Measurements from ENCODE around the gene CDC20B. TPM values are rescaled to one million over a fixed set of nuclear protein-coding genes. Genes with fewer than 3 reads are reported as not detected.
A peak's percentile ranks its signal among the peaks of the same experiment; 100 is the strongest.

CDC20B gene
- polyA plus RNA-seq, 1 donor from 2014 or later: not detected

DNA sequence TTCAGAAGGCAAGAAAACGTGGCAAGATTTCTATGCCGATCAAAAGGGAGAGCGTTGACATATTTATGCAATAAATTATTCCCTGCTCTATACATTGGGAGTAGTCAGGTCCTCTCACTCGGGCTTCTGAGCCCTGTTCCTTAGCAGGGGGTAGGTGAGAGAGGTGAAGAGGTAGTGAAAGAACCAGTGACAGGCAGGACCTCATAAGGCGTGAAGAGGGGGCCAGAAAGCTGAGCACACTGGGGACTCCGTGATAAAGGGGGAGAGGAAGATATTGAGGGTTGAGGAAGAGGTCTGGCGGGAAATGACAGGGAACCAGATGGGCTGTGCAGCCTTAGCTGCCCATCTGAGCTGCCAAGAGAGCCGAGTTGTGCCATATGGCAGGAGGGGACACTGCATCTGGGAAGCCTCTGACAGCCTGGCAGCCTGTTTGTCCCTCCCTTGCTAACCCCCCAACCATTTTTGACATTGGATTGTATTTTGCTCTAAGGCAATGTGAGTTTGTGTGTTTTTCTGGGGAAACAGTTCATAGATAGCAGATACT, 782 bp upstream of the CDC20B start:
- peak overlapping the region; percentile 93 for H3K4me2 ChIP-seq (ENCODE audit: low read length)
- no peaks in the 10 kb centered on the region for H3K9me3 ChIP-seq (ENCODE audit: low read length)
- no peak overlapping the region for H3K27ac ChIP-seq (ENCODE audit: low read length)
- no peak for TF ChIP-seq CTCF (IDR thresholded peaks at IDR 0.05; ENCODE audit: poor library complexity, severe bottlenecking)
- no peak for TF ChIP-seq TAF1 (IDR thresholded peaks at IDR 0.05; ENCODE audit: low read depth)
- TF ChIP-seq MXI1 (conservative IDR thresholded peaks at IDR 0.05; ENCODE audit: poor library complexity, severe bottlenecking): no peak
- no peak for TF ChIP-seq POLR2AphosphoS5 (IDR thresholded peaks at IDR 0.05)
- no peaks in the 10 kb centered on the region for H3K9me2 ChIP-seq (ENCODE audit: insufficient read depth, low read length)
- H3K4me3 ChIP-seq (ENCODE audit: low read length): peak overlapping the region; percentile 78
- H3F3A ChIP-seq (ENCODE audit: insufficient read depth, low read length, poor library complexity, severe bottlenecking): no peaks in the 10 kb centered on the region
- no peaks in the 10 kb centered on the region for H3K36me3 ChIP-seq (ENCODE audit: insufficient read depth, low read length)
- H4K20me1 ChIP-seq (ENCODE audit: insufficient read depth): no peaks in the 10 kb centered on the region
- H3K9ac ChIP-seq (ENCODE audit: low read length): peak overlapping the region; percentile 52
- no peak overlapping the region for H2AFZ ChIP-seq (ENCODE audit: low read depth, low read length)
- H3K79me2 ChIP-seq (replicated peaks; ENCODE audit: insufficient read depth, low read length): no peaks in the 10 kb centered on the region
- H3K27me3 ChIP-seq (ENCODE audit: insufficient read depth, low read depth, low read length): peaks cover 61% of the 10 kb centered on the region

DNA sequence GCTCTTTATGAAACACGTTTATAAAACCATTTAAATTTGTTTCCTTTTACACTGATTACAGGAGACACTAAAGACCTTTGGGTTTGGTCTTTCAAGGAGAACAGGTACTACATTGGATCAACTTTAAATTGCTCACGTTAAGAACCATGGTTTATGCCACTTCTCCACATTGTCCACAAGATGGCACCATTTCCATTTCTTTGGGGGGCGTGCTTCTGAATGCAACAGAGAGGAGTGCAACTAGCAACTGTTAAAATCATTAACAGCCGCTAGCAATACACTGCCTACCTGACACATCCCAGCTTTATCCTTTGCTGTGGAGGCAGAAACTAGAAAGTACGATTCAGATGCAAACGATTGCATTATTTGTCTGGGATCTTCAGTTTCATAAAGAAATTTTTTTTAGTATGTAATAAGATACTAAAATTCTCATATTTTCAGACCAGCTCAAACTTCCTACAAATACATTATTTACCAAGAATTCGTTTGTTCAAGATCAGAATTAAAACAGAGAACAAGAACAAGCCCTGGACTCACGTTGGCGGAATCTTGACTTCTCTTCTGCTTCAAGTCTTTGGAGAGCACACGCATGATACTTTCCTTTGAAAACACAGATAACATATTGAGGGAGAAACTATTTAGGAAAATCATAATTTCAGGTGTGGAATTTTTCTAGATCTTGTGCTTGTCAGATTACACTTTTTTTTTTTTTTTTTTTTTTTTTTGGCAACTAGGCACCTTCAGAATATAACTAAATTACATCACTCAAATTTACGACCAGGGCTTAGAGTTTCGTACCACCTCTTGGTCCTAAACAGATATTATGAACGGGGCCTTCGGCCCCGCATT, 702 bp downstream of the CDC20B start:
- Histone ChIP-seq H3K9me2 (ENCODE audit: insufficient read depth, low read length) (no peaks in the 10 kb centered on the region), H4K20me1 (ENCODE audit: insufficient read depth) (no peaks in the 10 kb centered on the region), H3K4me2 (ENCODE audit: low read length) (peak overlapping the region; percentile 85), H3K27me3 (ENCODE audit: insufficient read depth, low read depth, low read length) (peaks cover 48% of the 10 kb centered on the region), H3K9me3 (ENCODE audit: low read length) (no peaks in the 10 kb centered on the region), H3K79me2 (replicated peaks; ENCODE audit: insufficient read depth, low read length) (no peaks in the 10 kb centered on the region), H3K4me3 (ENCODE audit: low read length) (peak overlapping the region; percentile 78), H3K36me3 (ENCODE audit: insufficient read depth, low read length) (no peaks in the 10 kb centered on the region), H3F3A (ENCODE audit: insufficient read depth, low read length, poor library complexity, severe bottlenecking) (no peaks in the 10 kb centered on the region), H3K9ac (ENCODE audit: low read length) (peak overlapping the region; percentile 34), H3K27ac (ENCODE audit: low read length) (no peak overlapping the region), H2AFZ (ENCODE audit: low read depth, low read length) (no peak overlapping the region)
- TF ChIP-seq RAD21 (conservative IDR thresholded peaks at IDR 0.05): peak; percentile 91
- peak; percentile 86 for TF ChIP-seq SMC3 (conservative IDR thresholded peaks at IDR 0.05; ENCODE audit: poor library complexity)
- TF ChIP-seq TAF1 (IDR thresholded peaks at IDR 0.05; ENCODE audit: low read depth): no peak
- TF ChIP-seq CTCF (IDR thresholded peaks at IDR 0.05; ENCODE audit: poor library complexity, severe bottlenecking): peak; percentile 93

GRCh38 chr5:55171471-55171870, 1.5 kb downstream of the CDC20B start:
- H3K9me3 ChIP-seq (ENCODE audit: low read length): no peaks in the 10 kb centered on the region

More at GRCh38 chr5:55171471-55171870, 1.5 kb downstream of the CDC20B start:
- H3K9me2 ChIP-seq (ENCODE audit: insufficient read depth, low read length): no peaks in the 10 kb centered on the region
- H3K9ac ChIP-seq (ENCODE audit: low read length): no peak overlapping the region
- no peaks in the 10 kb centered on the region for H3K79me2 ChIP-seq (replicated peaks; ENCODE audit: insufficient read depth, low read length)
- no peak overlapping the region for H3K4me2 ChIP-seq (ENCODE audit: low read length)
- H3K27ac ChIP-seq (ENCODE audit: low read length): no peak overlapping the region
- no peaks in the 10 kb centered on the region for H4K20me1 ChIP-seq (ENCODE audit: insufficient read depth)
- H2AFZ ChIP-seq (ENCODE audit: low read depth, low read length): no peak overlapping the region
- H3K4me3 ChIP-seq (ENCODE audit: low read length): no peak overlapping the region
- H3K36me3 ChIP-seq (ENCODE audit: insufficient read depth, low read length): no peaks in the 10 kb centered on the region
- peaks cover 40% of the 10 kb centered on the region for H3K27me3 ChIP-seq (ENCODE audit: insufficient read depth, low read depth, low read length)
- no peaks in the 10 kb centered on the region for H3F3A ChIP-seq (ENCODE audit: insufficient read depth, low read length, poor library complexity, severe bottlenecking)
- TF ChIP-seq EP300 (conservative IDR thresholded peaks at IDR 0.05; ENCODE audit: poor library complexity, severe bottlenecking) (no peak), REST (IDR thresholded peaks at IDR 0.05; ENCODE audit: borderline replicate concordance) (no peak)
